Measurements from ENCODE around the gene MAPK7.

Gene MAPK7

GRCh38 chr17:19331543-19332245 lies 46.6 kb upstream of the MAPK7 start:
- Histone ChIP-seq H3K9me3 (ENCODE audit: severe bottlenecking) (no peaks in the 10 kb centered on the region), H3K27ac (no peak overlapping the region), H3K36me3 (no peaks in the 10 kb centered on the region), H3K27me3 (ENCODE audit: insufficient read depth, low read depth, severe bottlenecking) (no peaks in the 10 kb centered on the region), H3K4me3 (ENCODE audit: low read depth, low read length) (no peak overlapping the region)
- DNase-seq = no peak
- TF ChIP-seq CTCF (IDR thresholded peaks at IDR 0.05; ENCODE audit: low read depth, low read length) = no peak

- no peak for DNase-seq
- TF ChIP-seq CTCF (IDR thresholded peaks at IDR 0.05; ENCODE audit: low read depth, low read length) = no peak
- no peak overlapping the region for H3K4me3 ChIP-seq (ENCODE audit: low read depth, low read length)
- no peaks in the 10 kb centered on the region for H3K36me3 ChIP-seq
- no peak overlapping the region for H3K27ac ChIP-seq
- H3K9me3 ChIP-seq (ENCODE audit: severe bottlenecking) = no peaks in the 10 kb centered on the region
- no peaks in the 10 kb centered on the region for H3K27me3 ChIP-seq (ENCODE audit: insufficient read depth, low read depth, severe bottlenecking)
These were observed 45.7 kb upstream of the MAPK7 start for GRCh38 chr17:19332371-19333131.

GRCh38 chr17:19333132-19333440 lies 45.2 kb upstream of the MAPK7 start:
- no peaks in the 10 kb centered on the region for H3K27me3 ChIP-seq (ENCODE audit: insufficient read depth, low read depth, severe bottlenecking)
- no peaks in the 10 kb centered on the region for H3K36me3 ChIP-seq
- H3K9me3 ChIP-seq (ENCODE audit: severe bottlenecking) = no peaks in the 10 kb centered on the region
- no peak for DNase-seq
- H3K27ac ChIP-seq = no peak overlapping the region
- TF ChIP-seq CTCF (IDR thresholded peaks at IDR 0.05; ENCODE audit: low read depth, low read length) = no peak
- no peak overlapping the region for H3K4me3 ChIP-seq (ENCODE audit: low read depth, low read length)

- Histone ChIP-seq H3K9me3 (ENCODE audit: severe bottlenecking) (no peaks in the 10 kb centered on the region), H3K27ac (no peak overlapping the region), H3K4me3 (ENCODE audit: low read depth, low read length) (no peak overlapping the region), H3K27me3 (ENCODE audit: insufficient read depth, low read depth, severe bottlenecking) (no peaks in the 10 kb centered on the region), H3K36me3 (no peaks in the 10 kb centered on the region)
- DNase-seq = no peak
- TF ChIP-seq CTCF (IDR thresholded peaks at IDR 0.05; ENCODE audit: low read depth, low read length) = no peak
These were observed 44.5 kb upstream of the MAPK7 start for GRCh38 chr17:19333736-19334290.

GRCh38 chr17:19334331-19334730 lies 44.0 kb upstream of the MAPK7 start:
- Histone ChIP-seq H3K27me3 (ENCODE audit: insufficient read depth, low read depth, severe bottlenecking) (no peaks in the 10 kb centered on the region), H3K27ac (no peak overlapping the region; the same call in 1 of the 2 replicates), H3K4me3 (ENCODE audit: low read depth, low read length) (no peak overlapping the region), H3K9me3 (ENCODE audit: severe bottlenecking) (no peaks in the 10 kb centered on the region), H3K36me3 (no peaks in the 10 kb centered on the region)
- no peak for DNase-seq
- no peak for TF ChIP-seq CTCF (IDR thresholded peaks at IDR 0.05; ENCODE audit: low read depth, low read length)
